GM21825 (cell line): ENCODE results near the gene PKD2.
A peak's percentile ranks its signal among the peaks of the same experiment; 100 is the strongest.

ENCODE experiments used
- ATAC-seq: cut with Tn5 transposase; IDR thresholded peaks from one replicate; pipeline ENCODE4 v1.9.1; 2021; ENCODE audit warnings: mild to moderate bottlenecking, moderate library complexity; ENCODE audit not compliant: unreplicated experiment

PKD2 gene

DNA sequence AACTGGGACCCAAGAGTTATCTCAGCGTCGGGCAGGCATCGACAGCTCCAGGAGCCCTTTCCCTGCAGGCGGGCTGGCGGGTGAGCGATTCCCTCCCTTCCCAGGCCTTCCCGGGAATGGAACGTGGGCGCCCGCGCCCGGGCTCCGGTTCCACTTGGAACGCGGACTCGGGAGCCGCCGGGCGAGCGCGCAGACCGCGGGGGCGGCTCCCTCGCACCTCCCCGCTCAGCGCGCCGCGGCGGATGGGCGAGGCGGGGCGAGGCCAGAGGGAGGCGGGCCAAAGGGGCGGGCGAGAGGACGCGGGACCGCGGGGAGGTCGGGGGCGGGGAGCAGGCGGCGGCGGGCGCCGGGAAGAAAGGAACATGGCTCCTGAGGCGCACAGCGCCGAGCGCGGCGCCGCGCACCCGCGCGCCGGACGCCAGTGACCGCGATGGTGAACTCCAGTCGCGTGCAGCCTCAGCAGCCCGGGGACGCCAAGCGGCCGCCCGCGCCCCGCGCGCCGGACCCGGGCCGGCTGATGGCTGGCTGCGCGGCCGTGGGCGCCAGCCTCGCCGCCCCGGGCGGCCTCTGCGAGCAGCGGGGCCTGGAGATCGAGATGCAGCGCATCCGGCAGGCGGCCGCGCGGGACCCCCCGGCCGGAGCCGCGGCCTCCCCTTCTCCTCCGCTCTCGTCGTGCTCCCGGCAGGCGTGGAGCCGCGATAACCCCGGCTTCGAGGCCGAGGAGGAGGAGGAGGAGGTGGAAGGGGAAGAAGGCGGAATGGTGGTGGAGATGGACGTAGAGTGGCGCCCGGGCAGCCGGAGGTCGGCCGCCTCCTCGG lies at the start of gene PKD2:
Gene PKD2 (plus strand): TSS at position 332 of the 818 bp plus-strand sequence. CDS start 99 bp downstream, at position 431.
- peak; percentile 87 for ATAC-seq

DNA sequence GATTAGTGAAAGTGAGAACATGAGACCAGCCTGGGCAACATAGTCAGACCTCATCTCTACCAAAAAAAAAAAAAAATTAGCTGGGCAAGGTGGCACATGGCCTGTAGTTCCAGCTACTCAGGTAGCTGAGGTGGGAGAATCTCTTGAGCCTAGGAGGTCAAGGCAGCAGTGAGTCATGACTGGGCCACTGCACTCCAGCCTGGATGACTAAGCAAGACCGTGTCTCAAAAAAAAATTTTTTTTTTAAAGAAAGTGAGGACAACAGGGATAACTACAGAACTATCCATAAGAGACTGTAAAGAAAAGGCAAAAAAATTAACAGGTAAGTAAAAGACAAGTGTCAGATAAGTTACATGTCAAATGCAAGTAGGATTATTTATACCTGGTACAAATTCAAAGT lies 45.4 kb upstream of the PKD2 start:
- no peak for ATAC-seq

- ATAC-seq: no peak
Observed at GRCh38 chr4:87962398-87963146, 44.9 kb upstream of the PKD2 start.

GRCh38 chr4:87965501-87965975 lies 41.9 kb upstream of the PKD2 start:
- ATAC-seq: no peak

GRCh38 chr4:87966095-87966496 lies 41.3 kb upstream of the PKD2 start:
- ATAC-seq: no peak

- no peak for ATAC-seq
Observed at GRCh38 chr4:87967193-87967592, 40.2 kb upstream of the PKD2 start.

DNA sequence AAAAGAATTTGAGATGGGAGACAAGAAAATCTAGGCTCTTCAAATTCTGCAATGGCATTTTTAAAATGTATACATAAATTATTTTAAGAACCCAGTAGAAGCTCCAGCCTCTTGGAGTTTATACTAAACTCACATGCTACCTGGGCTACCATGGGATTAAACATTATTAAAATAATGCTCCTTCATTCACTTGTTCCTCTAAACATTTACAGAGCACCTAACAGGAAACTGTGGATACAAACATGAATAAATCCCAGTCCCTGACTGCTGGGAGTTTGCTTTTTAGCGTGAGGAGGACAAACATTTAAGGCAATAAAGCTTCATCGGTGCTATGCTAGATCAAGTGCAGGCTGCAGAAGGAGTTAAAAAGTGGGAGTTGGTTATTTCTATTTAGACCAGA lies 37.3 kb upstream of the PKD2 start:
- ATAC-seq: no peak

DNA sequence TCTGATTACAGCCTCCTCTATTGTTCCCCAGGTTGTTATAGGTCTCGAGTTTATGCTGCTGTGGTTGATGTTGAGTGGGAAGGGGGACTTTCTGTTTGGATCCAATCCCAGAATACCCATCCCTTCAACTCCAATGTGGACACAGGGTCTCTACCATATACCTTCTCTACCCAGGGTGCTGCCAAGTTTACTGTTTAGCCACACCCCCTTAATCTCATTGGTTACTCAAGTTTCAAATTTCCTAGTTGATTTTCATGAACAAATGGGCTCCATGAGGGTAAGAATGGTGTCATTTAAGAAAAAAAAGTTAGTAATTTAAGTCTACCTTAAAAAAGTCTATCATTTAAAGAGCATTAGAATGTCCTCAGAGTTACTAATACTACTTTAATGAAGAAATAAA lies 35.6 kb upstream of the PKD2 start:
- no peak for ATAC-seq

GRCh38 chr4:87973283-87974169 lies 33.9 kb upstream of the PKD2 start:
- peak; percentile 59 for ATAC-seq

DNA sequence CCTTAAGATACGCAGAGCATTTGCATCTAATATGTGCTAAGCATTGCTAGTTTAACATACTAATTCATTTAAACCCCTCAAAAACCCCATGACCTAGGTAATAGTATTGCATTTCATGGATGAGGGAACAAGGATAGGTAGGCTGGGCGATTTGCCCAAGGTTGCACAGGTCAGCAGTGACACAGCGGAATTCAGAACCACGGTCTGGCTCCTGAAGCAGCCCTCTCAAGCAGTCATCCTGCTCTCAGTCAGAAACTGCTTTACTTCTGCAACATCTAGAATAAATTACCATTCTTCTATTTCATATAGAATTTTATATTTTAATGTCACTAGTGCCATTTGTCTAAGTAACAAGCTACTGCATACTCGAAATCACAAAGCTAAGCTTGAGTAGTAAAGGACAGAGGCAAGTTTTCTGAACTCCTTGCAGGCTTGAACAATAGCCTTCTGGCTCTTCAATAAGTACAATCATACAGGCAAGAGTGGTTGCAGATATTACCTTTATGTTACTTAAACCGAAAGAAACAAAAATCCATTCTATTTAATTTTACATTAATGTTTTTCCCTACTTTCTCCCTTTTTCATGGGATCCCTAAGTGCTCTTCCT lies 32.5 kb upstream of the PKD2 start:
- ATAC-seq: peak; percentile 33

DNA sequence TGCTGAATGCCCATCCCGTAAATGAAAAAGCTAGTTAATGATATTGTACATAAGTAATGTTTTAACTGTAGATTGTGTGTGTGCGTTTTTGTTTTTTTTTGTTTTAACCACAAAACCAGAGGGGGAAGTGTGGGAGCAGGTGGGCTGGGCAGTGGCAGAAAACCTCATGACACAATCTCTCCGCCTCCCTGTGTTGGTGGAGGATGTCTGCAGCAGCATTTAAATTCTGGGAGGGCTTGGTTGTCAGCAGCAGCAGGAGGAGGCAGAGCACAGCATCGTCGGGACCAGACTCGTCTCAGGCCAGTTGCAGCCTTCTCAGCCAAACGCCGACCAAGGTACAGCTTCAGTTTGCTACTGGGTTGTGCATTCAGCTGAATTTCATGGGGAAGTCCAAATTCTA lies 32.0 kb upstream of the PKD2 start, which contains the start of gene SPP1:
Gene SPP1 (plus strand): TSS at position 249 of the 400 bp plus-strand sequence. CDS start 1,182 bp downstream, outside the sequence.
- ATAC-seq: peak; percentile 91

GRCh38 chr4:87977521-87978278 lies 29.7 kb upstream of the PKD2 start:
- no peak for ATAC-seq

DNA sequence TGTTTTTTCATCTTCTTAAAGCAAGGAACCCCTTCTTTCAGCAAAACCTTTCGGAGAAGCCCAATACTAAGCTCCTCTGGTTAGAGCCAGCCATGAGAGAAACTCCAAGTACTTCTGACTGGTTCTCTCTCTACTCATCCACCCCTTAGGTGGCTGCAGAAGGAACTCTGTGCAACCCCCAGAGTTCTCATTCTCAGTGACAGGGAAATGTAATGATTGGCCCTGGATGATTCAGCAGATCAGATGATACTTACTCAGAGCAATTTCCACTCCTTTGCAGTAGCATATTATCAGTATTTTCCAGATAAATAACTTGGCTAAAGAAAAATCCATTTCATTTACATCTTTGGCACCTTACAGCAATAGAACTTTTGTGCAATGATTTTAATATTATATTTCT lies 28.8 kb upstream of the PKD2 start:
- no peak for ATAC-seq

DNA sequence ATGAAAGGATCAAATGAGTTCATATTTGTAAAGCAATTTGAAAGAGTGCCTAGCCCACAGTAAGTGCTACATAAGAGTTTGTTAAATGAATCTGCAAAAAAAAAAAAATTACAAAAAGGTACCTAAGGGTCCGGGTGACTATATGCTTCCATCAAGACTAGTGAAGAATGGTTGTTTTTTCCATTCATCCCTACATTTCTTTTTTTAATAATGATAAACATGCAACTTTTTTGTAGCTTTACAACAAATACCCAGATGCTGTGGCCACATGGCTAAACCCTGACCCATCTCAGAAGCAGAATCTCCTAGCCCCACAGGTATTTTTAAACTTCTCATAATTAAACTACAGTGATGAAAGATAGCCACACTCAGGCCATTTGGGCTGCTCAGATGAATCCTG lies 27.6 kb upstream of the PKD2 start:
- ATAC-seq: no peak

DNA sequence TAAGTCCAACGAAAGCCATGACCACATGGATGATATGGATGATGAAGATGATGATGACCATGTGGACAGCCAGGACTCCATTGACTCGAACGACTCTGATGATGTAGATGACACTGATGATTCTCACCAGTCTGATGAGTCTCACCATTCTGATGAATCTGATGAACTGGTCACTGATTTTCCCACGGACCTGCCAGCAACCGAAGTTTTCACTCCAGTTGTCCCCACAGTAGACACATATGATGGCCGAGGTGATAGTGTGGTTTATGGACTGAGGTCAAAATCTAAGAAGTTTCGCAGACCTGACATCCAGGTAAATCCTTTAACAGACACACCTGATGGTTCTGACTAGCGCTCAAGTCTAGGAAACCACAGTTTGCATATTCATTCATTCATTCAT lies 25.9 kb upstream of the PKD2 start:
- ATAC-seq: no peak

DNA sequence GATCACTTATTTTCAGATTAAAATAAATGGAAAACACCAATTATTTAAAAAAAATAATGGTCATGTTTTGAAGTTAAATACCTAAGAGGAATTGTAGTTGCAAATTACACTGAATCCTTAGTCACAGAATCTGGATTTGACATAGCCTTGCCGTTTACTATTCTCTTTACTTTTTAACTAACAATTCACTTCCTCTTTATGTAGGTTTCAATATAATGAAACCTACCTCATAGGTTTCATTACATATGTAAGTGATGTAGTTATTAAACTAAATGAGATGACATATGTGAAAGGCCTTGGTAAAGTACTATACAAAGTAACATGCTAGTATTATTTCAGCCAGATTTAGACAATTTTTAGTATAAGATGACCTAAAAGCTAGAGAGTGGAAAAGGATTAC lies 25.4 kb upstream of the PKD2 start:
- ATAC-seq: no peak

DNA sequence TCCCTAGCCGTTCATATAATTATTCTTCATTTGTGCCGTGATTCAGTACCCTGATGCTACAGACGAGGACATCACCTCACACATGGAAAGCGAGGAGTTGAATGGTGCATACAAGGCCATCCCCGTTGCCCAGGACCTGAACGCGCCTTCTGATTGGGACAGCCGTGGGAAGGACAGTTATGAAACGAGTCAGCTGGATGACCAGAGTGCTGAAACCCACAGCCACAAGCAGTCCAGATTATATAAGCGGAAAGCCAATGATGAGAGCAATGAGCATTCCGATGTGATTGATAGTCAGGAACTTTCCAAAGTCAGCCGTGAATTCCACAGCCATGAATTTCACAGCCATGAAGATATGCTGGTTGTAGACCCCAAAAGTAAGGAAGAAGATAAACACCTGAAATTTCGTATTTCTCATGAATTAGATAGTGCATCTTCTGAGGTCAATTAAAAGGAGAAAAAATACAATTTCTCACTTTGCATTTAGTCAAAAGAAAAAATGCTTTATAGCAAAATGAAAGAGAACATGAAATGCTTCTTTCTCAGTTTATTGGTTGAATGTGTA lies 24.9 kb upstream of the PKD2 start:
- no peak for ATAC-seq

GRCh38 chr4:87983996-87984395 lies 23.4 kb upstream of the PKD2 start:
- ATAC-seq: no peak

GRCh38 chr4:87985097-87985886 lies 22.1 kb upstream of the PKD2 start:
- peak; percentile 97 for ATAC-seq
